Measurements from ENCODE around the gene PCDHGC4. TPM values are rescaled to one million over a fixed set of nuclear protein-coding genes. Genes with fewer than 3 reads are reported as not detected.
A peak's percentile ranks its signal among the peaks of the same experiment; 100 is the strongest.

Gene PCDHGC4
- total RNA-seq, 2 experiments from 2014 or later = not detected

DNA sequence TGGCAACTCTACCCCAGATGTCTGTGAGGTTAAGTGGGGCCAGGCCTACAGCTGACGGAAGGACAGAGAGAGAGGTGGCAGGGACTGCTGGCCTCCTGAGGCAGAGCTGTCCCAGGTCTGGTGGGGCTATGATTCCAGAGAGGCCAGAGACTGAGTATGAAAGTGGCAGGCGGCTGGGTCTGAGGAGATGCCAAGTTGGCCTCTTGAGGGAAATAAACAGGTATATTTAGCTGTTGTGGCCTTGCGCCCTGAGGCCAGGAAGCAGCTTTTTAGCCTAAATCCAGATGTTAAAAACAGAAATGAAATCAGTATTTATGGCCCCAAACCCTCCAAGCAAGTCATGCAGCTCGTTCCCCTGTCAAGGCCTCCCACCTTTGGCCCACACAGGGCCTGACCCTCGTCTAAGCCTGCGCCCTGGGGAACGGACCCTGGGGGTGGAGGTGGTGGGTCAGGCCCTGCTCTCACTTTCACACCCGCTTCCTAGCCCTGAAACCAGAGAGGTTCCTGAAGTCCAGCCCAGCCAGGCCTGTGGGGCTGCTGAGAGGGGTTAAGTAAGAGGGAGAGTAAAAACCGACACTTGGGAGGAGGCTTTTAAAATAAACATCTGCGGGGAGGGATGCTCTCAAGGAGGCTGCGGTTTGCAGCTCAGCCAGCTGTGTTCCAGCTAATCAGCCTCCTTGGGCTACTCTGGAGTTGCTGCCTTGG is 22.7 kb downstream of the PCDHGC4 start:
- Mint-ChIP-seq H3K27ac (no peak overlapping the region), H3K4me3 (no peak overlapping the region)
- POLR2A ChIA-PET = no interaction called here

GRCh38 chr5:141508440-141508797 is 23.6 kb downstream of the PCDHGC4 start:
- no peak overlapping the region for H3K27ac Mint-ChIP-seq
- intact Hi-C loops (cut with micrococcal nuclease) = no loop called here
- no peaks in the 10 kb centered on the region for H3K27me3 Mint-ChIP-seq
- H3K9me3 Mint-ChIP-seq = no peaks in the 10 kb centered on the region
- ChIA-PET POLR2A (no interaction called here), CTCF (interaction anchor here (0.7 to 7.9 kb wide), 5 partner anchors 8 to 95 kb away, joined by 3 to 59 read pairs (median 3); partner anchors contain the start of gene PCDHGA10)
- no peak overlapping the region for H3K4me3 Mint-ChIP-seq
- DNase-seq = no peak
- no peaks in the 10 kb centered on the region for H3K36me3 Mint-ChIP-seq
- peaks cover 14% of the 10 kb centered on the region for H3K4me1 Mint-ChIP-seq (ENCODE audit: low read depth)

More for the DNA sequence above, 22.7 kb downstream of the PCDHGC4 start:
- CTCF ChIA-PET = interaction anchor here (1.0 to 1.8 kb wide), 5 partner anchors 17 to 315 kb away, joined by 3 to 7 read pairs (median 4); partner anchors contain the start of genes PCDHB10 and PCDHGA12
- no peaks in the 10 kb centered on the region for H3K36me3 Mint-ChIP-seq
- intact Hi-C loops (cut with micrococcal nuclease) = no loop called here
- DNase-seq = no peak
- H3K9me3 Mint-ChIP-seq = no peaks in the 10 kb centered on the region
- peaks cover 9% of the 10 kb centered on the region for H3K4me1 Mint-ChIP-seq (ENCODE audit: low read depth)
- H3K27me3 Mint-ChIP-seq = no peaks in the 10 kb centered on the region

GRCh38 chr5:141508798-141509611 is 24.2 kb downstream of the PCDHGC4 start:
- no peaks in the 10 kb centered on the region for H3K9me3 Mint-ChIP-seq
- peaks cover 4% of the 10 kb centered on the region for H3K36me3 Mint-ChIP-seq
- no peak overlapping the region for H3K27ac Mint-ChIP-seq
- H3K4me1 Mint-ChIP-seq (ENCODE audit: low read depth) = peaks cover 20% of the 10 kb centered on the region
- intact Hi-C loops (cut with micrococcal nuclease) = no loop called here
- POLR2A ChIA-PET = no interaction called here
- no peak overlapping the region for H3K4me3 Mint-ChIP-seq
- H3K27me3 Mint-ChIP-seq = no peaks in the 10 kb centered on the region
- CTCF ChIA-PET = interaction anchor here (0.7 to 7.9 kb wide), 7 partner anchors 9 to 322 kb away, joined by 3 to 139 read pairs (median 3); partner anchors contain the start of genes PCDHB9, PCDHGA10 and TAF7
- DNase-seq = peak; percentile 46

- POLR2A ChIA-PET = no interaction called here
- no peak overlapping the region for H3K27ac Mint-ChIP-seq
- intact Hi-C loops (cut with micrococcal nuclease) = loop anchor here (5.0 kb wide), 2 partner anchors 98 to 288 kb away; partner anchors contain the start of genes PCDHB14 and PCDHGA10
Observed at GRCh38 chr5:141510160-141510559, 25.3 kb downstream of the PCDHGC4 start.

DNA sequence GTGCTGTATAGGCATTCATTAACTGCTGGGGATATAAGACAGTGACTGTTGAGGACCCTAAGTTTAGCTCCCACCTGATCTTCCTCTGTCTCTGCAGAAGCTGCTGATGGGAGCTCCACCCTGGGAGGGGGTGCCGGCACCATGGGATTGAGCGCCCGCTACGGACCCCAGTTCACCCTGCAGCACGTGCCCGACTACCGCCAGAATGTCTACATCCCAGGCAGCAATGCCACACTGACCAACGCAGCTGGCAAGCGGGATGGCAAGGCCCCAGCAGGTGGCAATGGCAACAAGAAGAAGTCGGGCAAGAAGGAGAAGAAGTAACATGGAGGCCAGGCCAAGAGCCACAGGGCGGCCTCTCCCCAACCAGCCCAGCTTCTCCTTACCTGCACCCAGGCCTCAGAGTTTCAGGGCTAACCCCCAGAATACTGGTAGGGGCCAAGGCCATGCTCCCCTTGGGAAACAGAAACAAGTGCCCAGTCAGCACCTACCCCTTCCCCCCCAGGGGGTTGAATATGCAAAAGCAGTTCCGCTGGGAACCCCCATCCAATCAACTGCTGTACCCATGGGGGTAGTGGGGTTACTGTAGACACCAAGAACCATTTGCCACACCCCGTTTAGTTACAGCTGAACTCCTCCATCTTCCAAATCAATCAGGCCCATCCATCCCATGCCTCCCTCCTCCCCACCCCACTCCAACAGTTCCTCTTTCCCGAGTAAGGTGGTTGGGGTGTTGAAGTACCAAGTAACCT is 26.2 kb downstream of the PCDHGC4 start:
- H3K4me3 Mint-ChIP-seq = no peak overlapping the region
- DNase-seq = no peak
- peaks cover 30% of the 10 kb centered on the region for H3K4me1 Mint-ChIP-seq (ENCODE audit: low read depth)
- H3K36me3 Mint-ChIP-seq = peaks cover 5% of the 10 kb centered on the region
- H3K27me3 Mint-ChIP-seq = no peaks in the 10 kb centered on the region
- intact Hi-C loops (cut with micrococcal nuclease) = loop anchor here (5.0 kb wide), 2 partner anchors 99 to 289 kb away; partner anchors contain the start of genes PCDHB14 and PCDHGA10
- H3K27ac Mint-ChIP-seq = no peak overlapping the region
- H3K9me3 Mint-ChIP-seq = no peaks in the 10 kb centered on the region
- POLR2A ChIA-PET = no interaction called here
- CTCF ChIA-PET = interaction anchor here (0.6 to 7.9 kb wide), 15 partner anchors 13 to 191 kb away, joined by 3 to 139 read pairs (median 6); partner anchors contain the start of genes PCDHGA10, PCDHGA11, PCDHGB3 and PCDHGB5

More at GRCh38 chr5:141510160-141510559, 25.3 kb downstream of the PCDHGC4 start:
- Mint-ChIP-seq H3K4me3 (no peak overlapping the region), H3K9me3 (no peaks in the 10 kb centered on the region), H3K4me1 (ENCODE audit: low read depth) (peaks cover 28% of the 10 kb centered on the region), H3K36me3 (peaks cover 4% of the 10 kb centered on the region), H3K27me3 (no peaks in the 10 kb centered on the region)
- DNase-seq = no peak
- CTCF ChIA-PET = interaction anchor here (0.6 to 7.9 kb wide), 12 partner anchors 14 to 323 kb away, joined by 3 to 139 read pairs (median 4); partner anchors contain the start of genes PCDHB9, PCDHGA10, PCDHGA11 and PCDHGA12

GRCh38 chr5:141511771-141512325 is 27.0 kb downstream of the PCDHGC4 start:
- intact Hi-C loops (cut with micrococcal nuclease) = loop anchor here (1.0 to 5.0 kb wide), 5 partner anchors 37 to 290 kb away; partner anchors contain the start of genes PCDHB14, PCDHGA10 and PCDHGC3
- no peaks in the 10 kb centered on the region for H3K27me3 Mint-ChIP-seq

GRCh38 chr5:141512390-141512910 is 27.6 kb downstream of the PCDHGC4 start:
- H3K4me3 Mint-ChIP-seq = peak overlapping the region; percentile 71
- no peaks in the 10 kb centered on the region for H3K9me3 Mint-ChIP-seq
- H3K27ac Mint-ChIP-seq = no peak overlapping the region
- H3K27me3 Mint-ChIP-seq = no peaks in the 10 kb centered on the region
- POLR2A ChIA-PET = interaction anchor here (1.5 kb wide), 1 partner anchor 11 kb away, joined by 6 read pairs; no protein-coding TSS in a partner anchor
- CTCF ChIA-PET = interaction anchor here (0.5 to 7.9 kb wide), 36 partner anchors 11 to 321 kb away, joined by 3 to 139 read pairs (median 4); partner anchors contain the start of genes DIAPH1, PCDHGA1, PCDHGA10 and PCDHGA11
- H3K36me3 Mint-ChIP-seq = peaks cover 19% of the 10 kb centered on the region
- intact Hi-C loops (cut with micrococcal nuclease) = loop anchor here (1.0 to 5.0 kb wide), 5 partner anchors 37 to 290 kb away; partner anchors contain the start of genes PCDHB14, PCDHGA10 and PCDHGC3
- H3K4me1 Mint-ChIP-seq (ENCODE audit: low read depth) = peaks cover 30% of the 10 kb centered on the region
- DNase-seq = peak; percentile 91

More at GRCh38 chr5:141511771-141512325, 27.0 kb downstream of the PCDHGC4 start:
- ChIA-PET CTCF (interaction anchor here (0.8 to 7.9 kb wide), 20 partner anchors 10 to 192 kb away, joined by 3 to 139 read pairs (median 6); partner anchors contain the start of genes DIAPH1, PCDHGA10, PCDHGA11 and PCDHGA12), POLR2A (no interaction called here)
- no peak for DNase-seq
- peaks cover 13% of the 10 kb centered on the region for H3K36me3 Mint-ChIP-seq
- no peak overlapping the region for H3K4me3 Mint-ChIP-seq
- H3K27ac Mint-ChIP-seq = no peak overlapping the region
- no peaks in the 10 kb centered on the region for H3K9me3 Mint-ChIP-seq
- peaks cover 30% of the 10 kb centered on the region for H3K4me1 Mint-ChIP-seq (ENCODE audit: low read depth)

DNA sequence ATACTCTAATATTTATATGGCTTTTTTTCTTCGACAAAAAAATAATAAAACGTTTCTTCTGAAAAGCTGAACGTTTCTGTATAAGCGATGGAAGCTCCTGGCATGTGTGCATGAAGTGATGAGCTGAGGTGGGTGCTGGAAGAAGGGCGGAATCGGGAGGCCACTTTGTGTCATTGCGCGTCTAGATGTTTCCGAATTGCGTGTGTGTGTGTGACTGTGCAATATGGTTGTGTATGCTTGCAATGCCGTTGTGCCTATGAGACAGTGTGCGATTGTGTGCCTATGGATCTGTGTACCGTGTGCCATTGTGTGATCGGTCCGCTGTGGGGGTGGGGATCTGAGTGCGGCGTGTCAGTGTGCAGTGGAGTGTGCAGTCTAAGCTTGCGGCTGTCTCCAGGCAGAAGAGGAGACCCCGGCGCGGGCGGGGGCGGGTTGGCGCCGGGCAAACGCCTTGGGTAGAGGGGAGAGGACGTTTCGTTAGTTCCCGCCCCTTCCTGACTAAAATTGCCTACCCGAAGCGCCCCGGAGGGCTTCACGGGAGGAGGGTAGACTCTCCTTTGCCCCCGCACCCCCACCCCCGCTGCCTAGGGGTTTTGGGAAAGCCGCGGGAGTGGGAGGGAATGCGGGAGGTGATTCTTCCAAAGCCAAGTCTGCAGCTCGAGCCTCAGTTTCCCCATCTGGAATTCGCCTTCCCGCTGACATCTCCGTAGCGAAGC is 28.2 kb downstream of the PCDHGC4 start:
- ChIA-PET POLR2A (interaction anchor here (1.0 to 1.5 kb wide), 2 partner anchors 10 to 30 kb away, joined by 3 to 6 read pairs; no protein-coding TSS in a partner anchor), CTCF (interaction anchor here (0.5 to 7.9 kb wide), 36 partner anchors 12 to 321 kb away, joined by 3 to 139 read pairs (median 4); partner anchors contain the start of genes DIAPH1, PCDHGA1, PCDHGA10 and PCDHGA11)
- Mint-ChIP-seq H3K27ac (peak overlapping the region; percentile 74), H3K9me3 (no peaks in the 10 kb centered on the region), H3K4me1 (ENCODE audit: low read depth) (peaks cover 30% of the 10 kb centered on the region), H3K36me3 (peaks cover 19% of the 10 kb centered on the region), H3K4me3 (peak overlapping the region; percentile 71), H3K27me3 (no peaks in the 10 kb centered on the region)
- intact Hi-C loops (cut with micrococcal nuclease) = loop anchor here (1.0 to 5.0 kb wide), 7 partner anchors 8 to 291 kb away; partner anchors contain the start of genes PCDHB14, PCDHGA10, PCDHGC3 and TAF7
- peak; percentile 66 for DNase-seq

DNA sequence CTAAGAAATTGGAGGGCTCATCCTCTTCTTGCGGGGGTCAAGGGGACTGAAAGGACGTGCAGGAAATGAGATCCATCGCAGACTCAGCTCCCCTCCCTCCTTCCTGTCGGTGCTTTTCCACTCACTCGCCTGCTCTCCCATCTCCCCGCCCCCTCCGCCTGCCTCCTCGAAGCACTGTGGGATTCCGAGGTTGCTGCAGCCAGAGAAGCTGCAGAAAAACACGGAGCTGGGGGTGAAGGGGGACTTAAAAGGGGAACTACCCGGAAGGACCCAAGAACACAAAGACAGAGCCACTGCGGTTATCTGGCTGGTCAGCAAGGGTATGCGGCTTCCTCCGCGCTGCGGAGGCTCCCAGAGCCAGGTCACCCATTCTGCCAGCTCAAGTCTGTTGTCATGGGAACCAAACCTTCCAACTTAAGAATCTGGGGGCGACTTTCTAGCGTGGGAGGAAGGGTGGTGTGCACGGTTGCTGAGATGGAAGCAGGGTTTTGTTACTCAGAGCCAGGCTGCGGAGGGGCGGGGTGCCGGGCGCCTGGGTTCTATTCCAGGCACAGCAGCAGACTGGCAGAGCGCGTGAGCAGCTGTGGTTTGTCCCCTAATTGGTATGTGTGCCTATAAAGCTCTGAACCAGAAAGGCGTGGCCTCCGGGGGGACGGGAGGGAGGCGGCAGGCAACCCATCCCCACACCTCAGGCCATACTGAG is 28.9 kb downstream of the PCDHGC4 start:
- Mint-ChIP-seq H3K27me3 (no peaks in the 10 kb centered on the region), H3K9me3 (no peaks in the 10 kb centered on the region), H3K4me3 (peak overlapping the region; percentile 71), H3K4me1 (ENCODE audit: low read depth) (peaks cover 30% of the 10 kb centered on the region), H3K27ac (peak overlapping the region; percentile 74), H3K36me3 (peaks cover 20% of the 10 kb centered on the region)
- CTCF ChIA-PET = interaction anchor here (0.9 to 7.9 kb wide), 22 partner anchors 11 to 322 kb away, joined by 3 to 139 read pairs (median 8); partner anchors contain the start of genes PCDHGA1, PCDHGA10, PCDHGA11 and PCDHGA12
- POLR2A ChIA-PET = interaction anchor here (1.0 to 1.5 kb wide), 2 partner anchors 9 to 31 kb away, joined by 3 to 6 read pairs; no protein-coding TSS in a partner anchor
- intact Hi-C loops (cut with micrococcal nuclease) = loop anchor here (1.0 to 5.0 kb wide), 5 partner anchors 8 to 291 kb away; partner anchors contain the start of genes PCDHB14, PCDHGA10 and TAF7
- DNase-seq = peak; percentile 79
